MCF 10A (cell line): ENCODE measurements around the gene CBLL2. TPM values are rescaled to one million over a fixed set of nuclear protein-coding genes. Genes with fewer than 3 reads are reported as not detected.

Experiments used
- Bru-seq: library from RNA; stranded (reverse); fragments of 400-500 nt; gene quantifications from one replicate; lab custom pipeline; 2021; lab: Mats Ljungman, UMichigan
- BruChase-seq, 2 experiments: library from RNA; stranded (reverse); fragments of 400-500 nt; gene quantifications; one replicate each; lab custom pipeline; 2021; lab: Mats Ljungman, UMichigan
- BruUV-seq: library from RNA; stranded (reverse); fragments of 400-500 nt; replicated peaks from 2 replicates; lab custom pipeline; 2021; lab: Mats Ljungman, UMichigan
- CTCF ChIA-PET: fragments of 300-600 bp; sonication (Branson Sonifier 250); formaldehyde crosslinking; extraction: SDS; loops from one replicate; lab custom pipeline; 2021; ENCODE audit warnings: antibody characterized with exemption, inconsistent platforms; lab: Yijun Ruan, JAX
- POLR2A ChIA-PET: fragments of 300-600, 350-650 bp; sonication (Branson Sonifier 250); formaldehyde crosslinking; extraction: SDS; loops from one replicate; lab custom pipeline; 2020; ENCODE audit warnings: antibody characterized with exemption, inconsistent platforms; lab: Yijun Ruan, JAX
- DNase-seq: peaks from one replicate; pipeline ENCODE4 v3.0.0-alpha.2; 2018; ENCODE audit not compliant: unreplicated experiment
- H3K27ac Mint-ChIP-seq: one replicate; pipeline ENCODE4 v1.8.0; 2022; ENCODE audit warnings: mild to moderate bottlenecking, low read depth, mixed read lengths; ENCODE audit not compliant: unreplicated experiment
- H3K27me3 Mint-ChIP-seq: one replicate; pipeline ENCODE4 v1.8.0; 2022; ENCODE audit warnings: mixed read lengths; ENCODE audit not compliant: insufficient read depth, unreplicated experiment
- H3K36me3 Mint-ChIP-seq: one replicate; pipeline ENCODE4 v1.8.0; 2022; ENCODE audit warnings: mild to moderate bottlenecking, moderate library complexity, mixed read lengths; ENCODE audit not compliant: insufficient read depth, unreplicated experiment
- H3K4me1 Mint-ChIP-seq: one replicate; pipeline ENCODE4 v1.8.0; 2022; ENCODE audit warnings: mixed read lengths; ENCODE audit not compliant: insufficient read depth, unreplicated experiment
- H3K4me3 Mint-ChIP-seq: one replicate; pipeline ENCODE4 v1.8.0; 2022; ENCODE audit warnings: mild to moderate bottlenecking, moderate library complexity, mixed read lengths; ENCODE audit not compliant: unreplicated experiment
- H3K9me3 Mint-ChIP-seq: one replicate; pipeline ENCODE4 v1.8.0; 2022; ENCODE audit warnings: mixed read lengths; ENCODE audit not compliant: unreplicated experiment
- CTCF ChIP-seq: fragments of 200-600 bp; IDR thresholded peaks from one replicate; pipeline ENCODE4 v1.8.0; 2022; ENCODE audit warnings: antibody characterized with exemption, mild to moderate bottlenecking; ENCODE audit not compliant: unreplicated experiment
- intact Hi-C: fragments of 100-400 bp; cut with micrococcal nuclease; formaldehyde crosslinking; loops from 2 replicates; pipeline ENCODE4 v1.14.1; 2022
- long read RNA-seq: library from polyadenylated mRNA; stranded (forward); transcript quantifications from one replicate; pipeline ENCODE4 v2.0.0, GENCODE V29; 2022
- total RNA-seq: library from RNA; stranded (reverse); gene quantifications from 2 replicates; pipeline ENCODE4 v1.2.3, GENCODE V29; 2022

Gene CBLL2, protein sequence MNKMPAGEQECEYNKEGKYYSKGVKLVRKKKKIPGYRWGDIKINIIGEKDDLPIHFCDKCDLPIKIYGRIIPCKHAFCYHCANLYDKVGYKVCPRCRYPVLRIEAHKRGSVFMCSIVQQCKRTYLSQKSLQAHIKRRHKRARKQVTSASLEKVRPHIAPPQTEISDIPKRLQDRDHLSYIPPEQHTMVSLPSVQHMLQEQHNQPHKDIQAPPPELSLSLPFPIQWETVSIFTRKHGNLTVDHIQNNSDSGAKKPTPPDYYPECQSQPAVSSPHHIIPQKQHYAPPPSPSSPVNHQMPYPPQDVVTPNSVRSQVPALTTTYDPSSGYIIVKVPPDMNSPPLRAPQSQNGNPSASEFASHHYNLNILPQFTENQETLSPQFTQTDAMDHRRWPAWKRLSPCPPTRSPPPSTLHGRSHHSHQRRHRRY
- total RNA-seq (not detected in 2 replicates), Bru-seq, nascent RNA (percentile 20 among the genes with signal in this experiment), BruChase-seq, experiment 1, labeled RNA remaining after a 6-hour chase (not detected), BruChase-seq, experiment 2, labeled RNA remaining after a 2-hour chase (percentile 34 among the genes with signal in this experiment)
- long read RNA-seq = 0 reads

GRCh38 chrX:22272613-22273012 is at the start of gene CBLL2:
TSS of gene CBLL2 (plus strand) at chrX:22272913. CDS start at chrX:22272992, 79 bp downstream.
- no TSS peak for BruUV-seq
- intact Hi-C loops = no loop called here

DNA sequence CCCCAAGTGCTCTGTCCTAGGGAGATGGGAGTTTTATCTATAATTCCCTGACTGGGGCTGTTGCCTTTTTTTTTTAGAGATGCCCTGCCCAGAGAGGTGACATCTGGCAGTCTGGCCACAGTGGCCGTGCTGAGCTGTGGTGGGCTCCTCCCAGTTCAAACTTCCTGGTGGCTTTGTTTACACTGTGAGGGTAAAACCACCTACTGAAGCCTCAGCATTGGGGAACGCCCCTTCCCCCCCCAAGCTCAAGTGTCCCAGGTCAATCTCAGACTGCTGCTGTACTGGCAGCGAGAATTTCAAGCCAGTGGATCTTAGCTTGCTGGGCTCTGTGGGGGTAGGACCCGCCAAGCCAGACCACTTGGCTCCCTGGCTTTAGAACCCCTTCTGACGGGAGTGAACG is 38.3 kb upstream of the CBLL2 start:
- CTCF ChIA-PET = interaction anchor here (0.6 kb wide), 3 partner anchors 14 to 785 kb away, joined by 3 read pairs; no protein-coding TSS in a partner anchor
- Mint-ChIP-seq H3K9me3 (no peaks in the 10 kb centered on the region), H3K27me3 (peaks cover 78% of the 10 kb centered on the region), H3K4me1 (no peaks in the 10 kb centered on the region), H3K4me3 (no peak overlapping the region), H3K27ac (no peak overlapping the region), H3K36me3 (no peaks in the 10 kb centered on the region)
- intact Hi-C loops = no loop called here
- no peak for TF ChIP-seq CTCF
- POLR2A ChIA-PET = no interaction called here
- no TSS peak for BruUV-seq
- no peak for DNase-seq

More at GRCh38 chrX:22272613-22273012, at the start of gene CBLL2:
- no peak for DNase-seq
- POLR2A ChIA-PET = no interaction called here
- H3K4me3 Mint-ChIP-seq = no peak within 1 kb of the TSS
- CTCF ChIA-PET = no interaction called here
- no peaks in the 10 kb centered on the region for H3K4me1 Mint-ChIP-seq
- H3K27ac Mint-ChIP-seq = no peak within 1 kb of the TSS
- no peak for TF ChIP-seq CTCF
- H3K27me3 Mint-ChIP-seq = peaks cover 69% of the 10 kb centered on the region
- H3K9me3 Mint-ChIP-seq = no peaks in the 10 kb centered on the region
- no peaks in the 10 kb centered on the region for H3K36me3 Mint-ChIP-seq

- H3K36me3 Mint-ChIP-seq = no peaks in the 10 kb centered on the region
- H3K27ac Mint-ChIP-seq = no peak overlapping the region
- ChIA-PET CTCF (interaction anchor here (1.2 kb wide), 1 partner anchor 101 kb away, joined by 3 read pairs; no protein-coding TSS in a partner anchor), POLR2A (no interaction called here)
- intact Hi-C loops = no loop called here
- H3K4me1 Mint-ChIP-seq = no peaks in the 10 kb centered on the region
- H3K27me3 Mint-ChIP-seq = peaks cover 78% of the 10 kb centered on the region
- H3K9me3 Mint-ChIP-seq = no peaks in the 10 kb centered on the region
- no peak for DNase-seq
- H3K4me3 Mint-ChIP-seq = no peak overlapping the region
- no peak for TF ChIP-seq CTCF
- no TSS peak for BruUV-seq
Observed at GRCh38 chrX:22237479-22237878, 35.2 kb upstream of the CBLL2 start.

- intact Hi-C loops = loop anchor here (1.0 kb wide), 1 partner anchor 119 kb away; no protein-coding TSS in a partner anchor
- no TSS peak for BruUV-seq
- ChIA-PET CTCF (interaction anchor here (0.6 to 0.7 kb wide), 2 partner anchors 19 to 246 kb away, joined by 3 read pairs; no protein-coding TSS in a partner anchor), POLR2A (interaction anchor here (0.5 to 1.1 kb wide), 4 partner anchors 10 to 223 kb away, joined by 3 to 5 read pairs (median 3); no protein-coding TSS in a partner anchor)
- Mint-ChIP-seq H3K27me3 (peaks cover 51% of the 10 kb centered on the region), H3K36me3 (no peaks in the 10 kb centered on the region), H3K4me1 (peaks cover 11% of the 10 kb centered on the region), H3K27ac (no peak overlapping the region), H3K4me3 (no peak overlapping the region), H3K9me3 (no peaks in the 10 kb centered on the region)
- peak; percentile 74 for DNase-seq
- TF ChIP-seq CTCF = no peak
Observed at GRCh38 chrX:22246620-22247019, 26.1 kb upstream of the CBLL2 start.
